Activated CD8-positive, alpha-beta memory T cell treated with anti-CD3 and anti-CD28 coated beads for 48 hours (primary cell): ENCODE measurements around the gene TAF1B.

ENCODE experiments used
- DNase-seq, 3 experiments: peaks; one replicate each; pipeline ENCODE4 v3.0.0-alpha.2; 2020; ENCODE audit warnings: low read depth in 2 of 3, low spot score in 2 of 3

Gene TAF1B

DNA sequence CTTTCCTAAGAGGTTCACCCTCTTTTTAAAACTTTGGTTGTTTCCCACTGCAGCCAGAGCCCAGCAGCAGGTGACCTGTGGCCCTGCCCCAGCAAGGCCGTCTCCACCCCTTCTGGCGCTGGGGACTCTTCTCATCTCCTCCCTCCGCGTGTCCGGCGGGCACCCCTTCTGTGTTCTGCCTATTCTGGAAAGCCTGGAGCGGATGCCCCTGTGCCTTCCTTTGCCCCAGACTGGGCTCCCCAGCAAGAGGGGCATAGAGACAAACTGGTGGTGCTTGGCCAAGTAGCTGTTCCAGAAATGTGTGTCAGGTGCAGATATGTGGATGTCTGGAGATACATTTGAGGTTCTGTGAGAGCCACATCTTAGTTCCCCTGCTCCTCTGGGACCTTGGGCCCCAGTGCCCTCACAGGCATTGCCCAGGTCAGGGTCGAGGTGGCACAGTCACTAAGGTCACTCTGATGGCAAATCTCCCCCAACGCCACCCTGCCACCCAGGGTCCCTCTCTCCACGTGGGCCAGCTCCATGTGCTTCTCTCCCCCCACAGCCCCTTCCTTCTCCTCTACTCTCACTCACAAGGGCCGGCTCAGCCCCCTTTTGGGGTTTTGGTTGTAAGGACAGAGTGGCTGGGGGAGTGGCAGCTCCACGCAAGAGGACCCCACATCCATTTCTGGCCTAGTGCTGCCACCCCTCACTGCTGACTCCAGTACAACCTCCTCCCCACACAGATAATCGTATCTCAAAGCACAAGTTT is 35.5 kb upstream of the TAF1B start:
- no peak for DNase-seq

DNA sequence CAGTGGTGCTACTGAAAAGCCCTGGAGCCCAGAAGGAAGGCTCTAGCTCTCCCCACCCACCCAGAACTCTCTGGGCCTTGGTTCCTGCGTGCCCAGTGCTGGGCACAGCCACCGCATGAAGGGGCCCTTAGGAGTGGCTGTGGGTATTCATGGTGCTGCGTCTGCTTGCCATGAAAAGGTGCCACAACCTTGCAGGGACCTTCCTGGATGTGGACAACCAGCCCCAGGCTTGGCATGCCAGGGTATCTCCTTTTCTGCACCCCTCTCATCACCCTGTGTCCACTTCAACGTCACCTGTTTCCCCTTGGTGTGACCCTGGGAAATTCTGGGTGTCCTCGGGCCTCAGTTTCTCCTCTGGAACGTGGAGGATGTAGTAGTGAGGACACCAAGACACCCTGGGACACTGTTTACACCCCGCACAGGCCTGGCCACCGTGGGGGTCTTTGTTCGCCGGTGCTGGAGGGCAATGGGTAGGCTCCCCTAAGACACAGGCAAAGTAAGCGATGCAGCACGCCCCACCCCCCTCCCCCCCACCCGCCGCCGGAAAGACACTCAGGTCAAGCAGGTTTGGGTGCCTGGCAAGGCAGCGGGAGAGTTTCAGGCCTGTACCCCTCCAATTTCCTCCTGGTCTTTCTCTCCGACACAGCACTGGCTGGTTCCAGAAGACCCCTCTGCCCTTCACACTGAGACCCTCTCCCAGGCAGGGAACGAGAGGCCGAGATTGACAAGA is 34.8 kb upstream of the TAF1B start:
- DNase-seq = no peak

DNA sequence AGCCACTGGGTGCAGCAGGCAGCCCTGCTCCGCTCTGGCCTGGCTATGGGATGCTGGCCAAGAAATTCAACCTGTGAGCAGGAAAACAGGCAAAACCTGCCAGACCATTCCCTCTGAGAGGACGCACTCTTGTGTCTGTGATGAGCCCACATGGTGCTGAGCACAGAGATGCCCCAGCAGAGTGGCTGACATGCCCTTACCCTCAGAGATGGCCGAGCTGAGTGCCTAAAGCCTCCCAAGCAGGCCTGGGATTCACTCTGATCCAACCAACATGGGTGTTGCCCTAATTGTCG is 34.3 kb upstream of the TAF1B start:
- DNase-seq = no peak

DNA sequence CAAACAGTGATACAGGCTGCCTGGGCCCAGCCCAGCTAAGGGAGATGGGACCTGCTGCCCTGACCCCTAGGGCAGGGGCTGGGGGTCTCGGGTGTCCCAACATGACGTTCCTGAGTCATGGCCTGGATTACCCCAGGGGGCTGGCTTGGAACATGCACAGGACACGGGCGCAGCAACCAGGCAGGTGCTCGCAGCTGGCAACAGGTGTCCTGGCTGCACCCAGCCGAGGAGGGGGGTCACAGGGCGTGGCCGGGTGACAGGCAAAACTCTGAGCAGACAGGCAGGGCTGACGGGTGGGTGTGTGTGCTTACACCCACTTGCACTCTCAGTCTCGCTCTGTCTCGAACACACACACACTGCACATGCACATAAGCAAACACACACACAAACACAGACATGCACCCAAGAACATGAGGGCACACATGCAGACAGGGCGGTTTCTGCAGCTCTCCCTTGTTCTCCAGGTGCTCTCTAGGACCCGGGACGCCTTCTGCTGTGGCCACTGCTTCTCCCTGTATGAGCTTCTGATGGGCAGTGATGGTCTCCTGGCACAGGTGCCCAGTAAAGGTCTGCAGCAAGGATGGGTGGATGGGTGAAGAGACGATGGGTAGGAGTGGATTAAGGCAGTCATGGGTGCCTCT is 33.7 kb upstream of the TAF1B start:
- no peak for DNase-seq

DNA sequence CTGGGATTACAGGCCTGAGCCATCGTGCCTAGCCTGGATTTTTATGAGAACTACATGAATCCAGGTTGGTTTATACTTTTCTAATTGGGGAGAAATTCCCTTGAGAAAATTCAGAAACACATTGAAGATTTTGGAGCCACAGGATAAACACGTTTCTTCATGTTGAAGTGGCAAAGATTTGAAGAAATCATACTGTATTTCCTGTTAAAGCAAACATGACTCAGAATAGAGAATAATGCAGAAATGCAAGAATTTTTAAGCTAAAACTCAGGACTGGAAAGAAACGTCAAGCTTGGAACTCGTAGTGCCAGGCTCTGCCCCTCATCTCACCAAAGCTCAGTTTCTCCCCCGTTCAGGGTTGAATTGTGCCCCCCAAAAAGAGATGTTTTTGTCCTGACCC is 32.1 kb upstream of the TAF1B start:
- no peak for DNase-seq

DNA sequence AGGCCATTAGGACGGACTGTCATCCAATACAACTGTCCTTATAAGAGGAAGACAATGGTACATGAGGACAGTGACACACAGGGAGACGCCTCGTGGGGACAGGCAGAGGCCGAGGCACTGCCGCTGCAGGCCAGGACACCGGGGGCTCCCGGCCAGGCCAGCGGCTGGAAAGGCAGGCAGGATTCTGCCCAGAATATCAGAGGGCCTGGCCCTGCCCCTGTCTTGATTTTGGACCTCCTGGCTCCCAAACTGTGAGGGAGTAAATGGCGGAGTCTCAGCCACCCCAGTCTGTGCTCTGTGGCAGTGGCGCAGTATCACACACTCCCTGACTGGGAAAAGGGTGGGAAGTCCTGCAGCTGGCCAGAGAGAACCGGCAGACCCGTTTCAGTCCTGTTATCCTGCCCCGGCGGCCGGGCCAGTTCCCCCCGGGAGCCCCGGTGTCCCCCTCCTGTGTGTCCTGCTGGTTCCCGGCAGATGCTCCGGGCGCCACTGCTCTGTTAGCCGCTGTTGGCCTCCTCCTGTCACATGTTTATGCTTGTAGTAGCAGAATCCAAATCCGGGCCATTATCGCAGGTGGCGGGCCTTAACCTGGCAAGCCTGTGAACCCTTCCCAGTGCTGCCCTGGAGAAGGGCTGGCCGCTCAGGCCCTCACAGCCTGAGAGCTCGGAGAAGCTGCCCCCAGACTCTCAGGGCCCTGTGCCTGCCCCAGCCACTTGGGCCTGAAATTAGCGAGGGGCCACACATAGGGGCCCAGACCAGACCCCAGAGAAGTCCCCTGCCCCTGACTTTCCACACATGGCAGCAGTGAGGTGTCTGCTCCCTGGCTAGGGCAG is 31.4 kb upstream of the TAF1B start:
- no peak for DNase-seq

DNA sequence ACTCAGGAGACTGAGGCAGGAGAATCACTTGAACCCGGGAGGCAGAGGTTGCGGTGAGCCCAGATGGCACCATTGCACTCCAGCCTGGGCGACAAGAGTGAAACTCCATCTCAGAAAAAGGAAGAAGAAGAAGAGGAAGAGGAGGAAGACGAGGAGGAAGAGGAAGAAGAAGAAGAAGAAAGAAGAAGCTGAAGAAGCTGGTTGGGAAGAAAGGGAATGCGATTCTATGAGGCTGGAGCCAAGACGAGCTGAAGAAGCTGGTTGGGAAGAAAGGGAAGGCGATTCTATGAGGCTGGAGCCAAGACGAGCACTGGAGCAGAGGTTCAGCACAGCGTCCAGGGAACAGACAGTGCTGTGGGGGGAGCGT is 30.3 kb upstream of the TAF1B start:
- no peak for DNase-seq

DNA sequence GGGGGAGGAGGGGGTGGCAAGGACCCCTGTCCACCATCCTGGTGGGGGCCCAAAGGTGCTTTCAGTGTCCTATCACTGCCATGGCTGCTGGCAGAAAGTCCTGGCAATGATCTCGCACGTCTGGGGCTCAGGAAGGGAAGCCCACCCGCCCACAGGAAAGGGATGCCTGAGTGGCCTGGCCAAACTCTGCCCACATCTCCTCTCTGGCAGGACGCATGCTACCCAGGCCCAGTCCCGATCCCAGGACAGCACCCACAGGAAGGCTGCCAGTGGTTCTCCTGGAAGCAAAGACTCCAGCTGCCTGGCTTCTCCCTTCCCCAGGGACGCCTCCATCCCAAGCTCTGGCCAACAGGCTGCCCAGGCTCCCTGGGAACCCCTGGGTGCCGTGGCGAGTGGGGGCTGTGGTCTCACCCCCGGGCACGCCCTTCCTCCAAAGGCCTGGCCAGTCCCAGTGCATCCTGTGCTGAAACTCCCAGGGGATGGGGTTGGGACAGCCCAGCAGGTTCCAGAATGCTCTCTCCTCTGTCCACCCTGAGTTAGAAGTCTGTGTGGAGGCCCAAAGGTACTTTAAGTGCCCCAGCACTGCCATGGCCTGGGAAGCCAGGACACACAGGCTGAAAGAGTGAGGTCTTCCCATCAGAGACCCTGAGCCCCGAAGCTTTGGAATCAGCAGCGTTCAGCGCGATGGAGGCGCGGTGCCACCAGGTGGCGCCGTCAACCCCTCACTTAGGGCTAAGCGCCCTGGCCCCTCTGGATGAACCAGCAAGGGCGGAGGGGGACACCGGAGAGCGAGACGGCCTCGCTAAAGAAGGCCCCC is 29.8 kb upstream of the TAF1B start:
- DNase-seq = peak; percentile 29 to 65 (median 65)

DNA sequence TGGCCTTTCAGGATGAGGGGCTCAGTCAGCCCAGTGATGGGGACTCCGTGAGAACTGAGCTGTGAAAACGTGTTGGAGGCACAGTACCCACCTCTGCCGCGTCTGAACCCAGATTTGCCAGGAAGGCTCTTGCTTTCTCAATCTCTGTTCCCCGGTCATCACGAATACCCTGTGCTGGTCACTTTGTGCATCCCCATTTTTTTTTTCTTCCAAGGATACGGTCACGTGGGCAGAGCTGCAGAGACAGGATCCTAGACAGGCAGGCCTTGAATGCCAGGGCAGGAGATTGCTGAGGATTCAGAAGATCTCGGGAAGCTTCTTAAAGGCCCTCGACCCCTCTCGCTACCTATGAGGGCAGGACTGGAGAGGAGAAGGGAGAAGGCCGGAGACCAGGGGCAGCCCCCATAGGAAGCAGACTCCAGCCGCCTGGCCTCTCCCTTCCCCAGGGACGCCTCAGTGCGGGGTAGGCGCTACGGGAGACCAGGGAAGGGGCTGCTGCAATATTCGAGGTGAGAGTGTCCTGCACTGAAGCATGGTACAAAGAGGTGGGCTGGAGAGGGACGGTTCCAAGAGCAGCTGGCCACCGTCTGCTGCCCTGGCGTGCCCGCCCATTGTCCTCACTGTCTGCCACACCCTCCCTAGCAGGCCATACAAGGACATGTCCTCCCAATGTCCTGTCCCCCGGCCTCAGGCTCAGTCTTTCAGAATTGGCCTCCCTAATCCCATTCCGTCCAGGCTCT is 29.0 kb upstream of the TAF1B start:
- DNase-seq = no peak

DNA sequence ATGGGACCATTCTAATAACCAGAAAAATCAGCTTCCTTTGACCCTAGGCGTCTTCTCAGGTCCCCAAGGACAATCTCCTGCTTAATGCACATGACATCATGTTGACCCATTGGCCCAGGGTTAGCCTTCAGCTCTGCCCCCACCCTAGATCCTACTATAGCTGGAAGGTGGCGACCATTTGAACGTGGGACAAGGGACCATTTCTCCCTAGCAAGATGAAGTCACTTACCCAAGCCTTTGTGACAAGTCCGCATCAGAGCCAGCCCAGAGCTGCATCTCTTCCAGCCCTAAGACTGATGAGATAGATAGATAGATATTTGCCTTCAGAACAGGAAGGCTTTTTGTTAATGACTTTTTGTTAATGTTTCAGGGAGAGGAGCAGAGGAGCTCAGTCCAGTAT is 28.2 kb upstream of the TAF1B start:
- no peak for DNase-seq

DNA sequence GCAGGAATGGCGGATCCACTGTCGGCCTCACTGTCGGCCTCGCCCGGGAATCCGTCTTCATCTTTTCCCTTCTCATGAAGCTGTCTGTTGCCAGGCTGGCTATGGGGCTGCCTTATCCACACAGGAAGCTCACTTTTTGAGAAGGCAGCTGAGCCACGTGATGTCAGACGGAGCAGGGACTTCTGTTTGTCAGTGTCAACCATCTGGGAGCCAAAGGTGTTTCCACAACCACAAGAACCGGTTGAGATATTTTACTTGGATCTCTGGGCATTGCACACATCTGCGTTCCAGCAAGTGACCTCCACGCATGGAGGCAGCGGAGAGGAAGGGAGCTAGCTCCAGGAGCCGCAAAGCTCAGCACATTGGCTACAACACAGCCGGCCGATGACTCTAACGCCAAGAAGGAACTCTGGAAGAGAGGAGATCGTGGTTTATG is 27.4 kb upstream of the TAF1B start:
- DNase-seq = no peak

DNA sequence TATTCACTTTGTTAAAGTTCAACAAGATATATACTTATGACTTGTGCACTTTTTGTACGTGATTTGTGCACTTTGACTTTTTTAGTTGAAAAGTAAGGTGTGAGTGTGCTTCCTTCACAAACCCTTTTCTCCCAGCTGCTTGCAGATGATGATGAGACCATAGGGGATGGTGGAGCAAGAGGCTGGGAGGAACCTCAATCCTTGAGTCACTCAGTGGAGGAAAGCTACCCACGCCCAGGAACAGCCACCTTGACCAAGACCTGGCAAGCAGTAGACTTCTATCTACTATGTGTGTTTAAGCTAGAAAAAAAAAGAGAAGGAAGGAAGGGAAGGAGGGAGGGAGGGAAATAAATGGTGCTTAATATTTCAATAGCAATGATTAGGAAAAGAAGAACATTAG is 25.2 kb upstream of the TAF1B start:
- DNase-seq = no peak

DNA sequence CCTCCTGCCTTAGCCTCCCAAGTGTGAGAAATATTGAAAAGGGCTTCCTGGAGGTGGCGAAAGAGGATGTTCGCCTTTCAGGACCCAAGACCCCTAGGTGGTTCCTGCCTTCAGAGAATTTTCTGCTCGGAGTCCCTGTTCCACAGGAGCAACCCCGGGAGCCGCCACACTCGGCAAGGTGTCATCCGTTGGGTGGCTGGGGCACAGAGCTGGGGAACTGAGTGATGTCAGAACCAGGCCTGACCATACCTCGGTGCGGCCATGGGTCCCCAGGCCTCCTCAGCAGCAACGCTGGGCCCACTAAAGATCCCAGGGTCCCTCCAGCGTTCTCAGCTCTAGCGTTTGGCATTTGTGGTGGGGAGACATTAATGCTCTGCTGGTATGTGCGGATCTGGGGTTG is 23.7 kb upstream of the TAF1B start:
- DNase-seq = no peak

DNA sequence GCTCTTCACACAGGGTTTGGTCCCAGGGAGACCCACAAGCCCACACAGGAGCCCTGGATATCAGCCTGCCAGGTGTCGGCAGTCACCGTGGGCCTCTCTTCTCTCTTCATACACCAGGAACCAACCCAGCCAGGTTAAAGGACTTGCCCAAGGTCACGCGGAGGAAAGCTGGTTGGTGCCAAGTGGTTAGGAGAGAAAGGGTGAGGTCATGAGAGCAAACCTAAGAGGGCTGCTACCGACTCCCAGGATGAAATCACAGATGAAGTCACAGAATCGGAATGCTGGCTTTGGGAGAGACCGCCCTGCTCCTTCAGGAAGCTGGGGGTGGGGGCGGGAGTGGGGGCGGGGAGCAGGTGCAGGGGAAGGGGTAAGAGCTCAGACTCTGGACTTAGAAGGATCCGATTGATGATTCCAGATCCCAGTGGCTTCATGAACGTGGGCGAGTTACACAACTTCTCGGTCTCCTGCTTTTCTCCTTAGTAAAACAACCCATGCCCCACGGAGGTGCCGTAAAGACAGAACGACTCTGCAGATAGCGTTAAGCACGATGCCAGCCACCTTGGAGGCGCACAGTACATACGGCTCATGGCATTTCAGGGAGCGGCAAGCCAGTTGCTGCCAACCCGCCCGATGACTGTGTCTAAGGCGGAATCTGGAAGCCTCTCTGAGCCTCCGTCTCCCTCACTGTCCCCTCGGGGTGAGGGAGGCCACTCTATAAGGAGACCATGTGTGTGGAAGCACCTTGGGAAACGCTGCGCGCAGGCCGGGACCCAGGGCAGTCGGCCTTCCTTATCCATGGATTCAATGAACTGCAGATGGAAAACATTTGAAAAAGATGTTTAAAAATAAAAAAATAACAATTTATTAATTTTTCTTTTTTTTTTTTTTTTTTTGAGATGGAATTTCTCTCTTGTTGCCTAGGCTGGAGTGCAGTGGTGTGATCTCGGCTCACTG is 23.0 kb upstream of the TAF1B start:
- DNase-seq = no peak

DNA sequence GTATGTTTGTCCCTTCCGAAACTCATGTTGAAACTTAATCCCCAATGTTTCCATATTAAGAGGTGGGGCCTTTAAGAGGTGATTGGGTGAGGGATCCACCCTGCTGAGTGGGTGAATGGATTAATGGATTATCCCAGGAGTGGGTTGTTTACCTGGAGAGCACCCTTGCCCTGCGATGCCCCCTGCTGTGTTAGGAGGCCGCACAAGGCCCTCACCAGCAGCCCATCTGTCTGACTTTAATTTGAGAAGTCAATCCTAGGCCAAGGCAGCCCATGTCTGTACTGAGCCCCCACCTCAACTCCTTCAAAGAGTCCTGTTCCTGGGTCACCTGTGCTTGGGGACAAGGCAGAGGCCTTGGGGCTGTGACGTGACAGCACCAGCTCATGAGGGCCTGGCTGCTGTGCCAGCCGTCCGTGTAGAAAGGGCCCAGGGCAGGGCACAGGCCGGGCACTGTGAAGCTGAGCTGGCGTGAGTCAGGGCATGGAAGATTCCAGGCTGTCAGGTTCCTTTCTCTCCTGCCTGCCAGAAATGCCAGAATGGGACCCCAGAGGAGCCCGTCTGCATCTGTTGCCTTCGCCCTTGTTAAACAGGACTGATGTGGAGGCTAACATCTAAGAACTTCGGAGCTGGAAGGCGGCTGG is 21.3 kb upstream of the TAF1B start:
- no peak for DNase-seq

DNA sequence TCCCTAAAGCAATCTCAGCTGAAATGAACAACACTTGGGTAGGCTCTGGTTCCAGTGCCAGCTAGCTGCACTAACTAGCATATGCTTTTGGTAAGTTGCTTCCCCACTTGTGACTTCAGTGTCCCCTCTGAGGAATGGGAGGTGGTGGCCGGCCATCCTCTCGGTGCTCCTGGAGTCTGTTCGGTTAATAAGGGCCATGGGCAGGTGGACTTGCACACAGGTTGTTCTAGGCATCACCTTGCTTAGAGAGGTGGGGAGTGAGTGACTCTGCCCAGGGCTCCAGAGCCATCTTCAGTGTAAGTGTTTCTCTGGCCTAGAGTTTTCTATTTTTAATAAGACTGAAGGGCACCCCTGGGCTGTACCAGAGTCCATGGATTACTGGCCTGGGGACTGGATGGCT is 18.8 kb upstream of the TAF1B start:
- no peak for DNase-seq

DNA sequence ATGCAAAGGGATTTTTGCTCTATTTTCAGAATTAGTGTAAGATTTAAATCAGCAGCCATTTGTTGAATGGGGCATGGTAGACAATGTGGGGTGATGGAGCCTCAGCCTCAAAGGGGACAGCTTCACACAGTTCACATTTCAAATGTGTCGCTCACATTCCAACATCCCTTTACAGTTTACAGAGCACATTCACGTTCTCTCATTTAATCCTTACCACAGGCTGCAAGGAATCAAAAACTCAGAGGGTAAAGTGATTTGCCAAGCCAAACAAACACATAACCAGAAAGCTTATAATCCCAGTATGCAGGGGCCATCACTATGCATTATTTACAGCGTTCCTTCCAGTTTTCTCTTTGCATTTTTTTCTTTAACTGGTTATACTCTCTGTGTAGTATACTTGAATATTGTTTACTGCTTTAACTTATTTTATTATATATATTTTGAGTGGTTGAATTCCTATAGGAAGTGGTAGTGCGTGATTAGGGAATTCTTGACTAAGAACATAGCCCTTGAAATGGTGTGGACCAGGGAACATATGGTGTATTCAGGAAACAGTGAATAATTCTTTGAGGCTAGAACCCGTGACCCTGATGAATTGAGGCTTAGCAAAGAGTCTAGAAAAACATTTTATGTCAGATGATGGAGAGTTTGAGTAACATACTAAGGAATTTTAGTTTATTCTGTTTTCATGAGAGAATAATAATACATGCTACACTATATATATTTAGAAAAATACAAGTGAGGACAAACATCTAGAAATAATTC is 18.1 kb upstream of the TAF1B start:
- no peak for DNase-seq

DNA sequence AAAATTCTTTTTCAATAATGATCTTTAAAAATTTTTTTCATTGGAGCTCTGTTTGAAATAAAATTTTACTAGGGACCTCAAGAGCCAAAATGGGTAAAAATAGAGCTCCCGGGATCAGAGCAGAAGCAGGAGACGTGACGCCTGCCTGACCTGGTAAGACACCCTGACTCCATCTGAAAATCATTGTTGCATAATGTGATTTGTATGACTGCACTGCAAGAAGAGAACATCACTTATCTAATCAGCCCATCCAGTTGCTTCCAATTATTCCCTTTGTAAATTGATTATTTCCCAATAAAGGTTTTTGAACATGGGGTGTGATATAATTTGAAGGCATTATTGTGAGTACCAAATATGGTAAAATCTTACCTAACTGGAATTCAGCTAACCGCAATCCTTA is 17.1 kb upstream of the TAF1B start:
- DNase-seq = no peak
